LNCAP (cell line): ENCODE measurements around the gene MBTPS1.

Source experiments
- TF ChIP-seq, protein P1 (sequence below): fragments of 450-650 bp; IDR thresholded peaks from 2 replicates; pipeline ENCODE4 v1.5.1; 2017; ENCODE audit warnings: mild to moderate bottlenecking

MBTPS1 gene

DNA sequence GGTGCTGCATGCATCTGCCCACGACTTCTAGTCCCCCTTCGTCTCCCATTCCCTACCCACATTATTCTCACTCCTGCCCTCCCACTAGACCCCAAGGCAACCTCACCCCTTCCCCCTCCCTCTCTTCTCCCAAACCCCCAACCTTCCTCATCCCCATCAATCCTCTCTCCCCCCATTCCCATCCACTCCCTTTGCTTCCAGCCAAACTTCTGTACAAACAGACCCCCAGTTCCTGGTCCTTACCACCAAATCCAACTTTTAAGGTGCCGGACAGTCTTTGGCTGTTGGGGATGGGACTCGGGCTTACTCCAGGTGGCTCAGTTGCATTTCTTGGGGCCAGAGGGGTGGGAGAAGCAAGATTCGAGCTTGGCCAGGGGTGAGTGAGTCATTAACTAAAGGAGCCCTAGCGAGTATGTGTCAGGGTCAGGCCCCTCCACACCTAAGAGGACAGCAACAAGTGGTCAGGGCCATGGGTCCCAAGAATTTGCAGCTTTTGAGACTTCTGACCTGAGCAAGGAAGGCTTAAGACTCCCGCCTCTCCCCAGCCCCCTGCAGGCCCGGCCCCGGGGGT is 74.3 kb downstream of the MBTPS1 start, which contains the start of gene SLC38A8:
Gene SLC38A8, minus strand, starts transcription at position 488 of the 571 bp plus-strand sequence. CDS start 638 bp downstream, outside the sequence.
- TF ChIP-seq, protein P1, sequence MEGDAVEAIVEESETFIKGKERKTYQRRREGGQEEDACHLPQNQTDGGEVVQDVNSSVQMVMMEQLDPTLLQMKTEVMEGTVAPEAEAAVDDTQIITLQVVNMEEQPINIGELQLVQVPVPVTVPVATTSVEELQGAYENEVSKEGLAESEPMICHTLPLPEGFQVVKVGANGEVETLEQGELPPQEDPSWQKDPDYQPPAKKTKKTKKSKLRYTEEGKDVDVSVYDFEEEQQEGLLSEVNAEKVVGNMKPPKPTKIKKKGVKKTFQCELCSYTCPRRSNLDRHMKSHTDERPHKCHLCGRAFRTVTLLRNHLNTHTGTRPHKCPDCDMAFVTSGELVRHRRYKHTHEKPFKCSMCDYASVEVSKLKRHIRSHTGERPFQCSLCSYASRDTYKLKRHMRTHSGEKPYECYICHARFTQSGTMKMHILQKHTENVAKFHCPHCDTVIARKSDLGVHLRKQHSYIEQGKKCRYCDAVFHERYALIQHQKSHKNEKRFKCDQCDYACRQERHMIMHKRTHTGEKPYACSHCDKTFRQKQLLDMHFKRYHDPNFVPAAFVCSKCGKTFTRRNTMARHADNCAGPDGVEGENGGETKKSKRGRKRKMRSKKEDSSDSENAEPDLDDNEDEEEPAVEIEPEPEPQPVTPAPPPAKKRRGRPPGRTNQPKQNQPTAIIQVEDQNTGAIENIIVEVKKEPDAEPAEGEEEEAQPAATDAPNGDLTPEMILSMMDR: no peak

DNA sequence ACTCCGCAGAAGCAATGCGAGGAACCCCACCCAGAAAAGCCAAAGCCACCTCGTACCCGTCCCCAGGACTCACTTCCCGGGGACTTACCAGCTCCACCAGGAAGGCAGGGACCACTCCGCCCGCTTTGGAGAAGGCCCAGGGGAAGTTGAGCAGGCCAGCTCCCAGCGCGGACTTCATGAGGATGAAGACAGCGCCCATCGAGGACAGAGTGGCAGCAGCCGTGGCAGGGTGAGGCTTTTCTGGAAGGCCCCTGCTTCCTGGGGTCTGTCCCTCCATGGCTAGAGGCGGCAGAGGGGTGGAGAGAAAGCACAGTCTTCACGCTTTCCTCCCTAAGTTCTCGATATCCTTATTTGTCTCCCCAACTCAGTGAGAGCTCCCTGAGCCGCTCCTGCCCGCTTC is 74.9 kb downstream of the MBTPS1 start:
- TF ChIP-seq, protein P1: no peak

DNA sequence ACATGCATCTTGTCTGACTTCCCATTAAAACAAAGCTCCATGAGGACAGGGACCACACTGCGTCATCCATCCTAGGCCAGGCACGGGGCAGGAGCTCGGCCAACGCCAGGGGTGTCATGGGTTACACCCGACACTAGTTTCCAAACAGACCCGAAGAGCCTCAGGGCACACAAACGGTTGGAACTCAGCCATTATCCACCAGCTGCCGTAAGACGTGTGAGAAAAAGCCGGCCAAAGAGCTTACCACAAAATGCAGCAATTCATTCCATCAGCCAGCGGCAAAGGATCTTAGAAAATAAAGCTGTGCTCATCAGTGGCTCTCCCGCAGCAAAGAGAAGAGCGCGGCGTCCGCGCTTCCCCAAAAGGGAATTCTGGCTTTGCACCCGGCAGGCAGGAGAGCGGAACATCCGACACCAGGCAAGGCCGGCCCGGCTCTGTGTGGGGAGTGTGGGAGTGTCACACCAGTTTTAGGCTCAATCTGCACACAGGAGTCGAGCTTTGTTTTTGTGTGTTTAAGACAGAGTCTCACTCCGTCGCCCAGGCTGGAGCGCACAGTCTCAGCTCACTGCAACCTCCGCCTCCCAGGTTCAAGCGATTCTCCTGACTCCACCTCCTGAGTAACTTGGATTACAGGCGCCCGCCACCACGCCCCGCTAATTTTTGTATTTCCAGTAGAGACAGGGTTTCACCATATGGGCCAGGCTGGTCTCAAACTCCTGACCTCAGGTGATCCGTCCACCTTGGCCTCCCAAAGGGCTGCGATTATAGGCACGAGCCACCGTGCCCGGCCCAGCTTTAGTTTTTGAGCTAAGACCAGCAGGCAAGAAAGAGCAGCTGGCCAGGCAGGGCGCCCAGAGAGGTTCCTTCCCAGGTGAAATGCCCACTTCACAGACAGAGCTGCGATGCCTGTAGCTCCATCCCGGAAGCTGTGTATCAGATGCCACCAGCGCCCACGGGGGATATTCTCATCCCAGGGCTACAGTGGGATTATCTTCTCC is 75.6 kb downstream of the MBTPS1 start:
- TF ChIP-seq, protein P1: no peak

DNA sequence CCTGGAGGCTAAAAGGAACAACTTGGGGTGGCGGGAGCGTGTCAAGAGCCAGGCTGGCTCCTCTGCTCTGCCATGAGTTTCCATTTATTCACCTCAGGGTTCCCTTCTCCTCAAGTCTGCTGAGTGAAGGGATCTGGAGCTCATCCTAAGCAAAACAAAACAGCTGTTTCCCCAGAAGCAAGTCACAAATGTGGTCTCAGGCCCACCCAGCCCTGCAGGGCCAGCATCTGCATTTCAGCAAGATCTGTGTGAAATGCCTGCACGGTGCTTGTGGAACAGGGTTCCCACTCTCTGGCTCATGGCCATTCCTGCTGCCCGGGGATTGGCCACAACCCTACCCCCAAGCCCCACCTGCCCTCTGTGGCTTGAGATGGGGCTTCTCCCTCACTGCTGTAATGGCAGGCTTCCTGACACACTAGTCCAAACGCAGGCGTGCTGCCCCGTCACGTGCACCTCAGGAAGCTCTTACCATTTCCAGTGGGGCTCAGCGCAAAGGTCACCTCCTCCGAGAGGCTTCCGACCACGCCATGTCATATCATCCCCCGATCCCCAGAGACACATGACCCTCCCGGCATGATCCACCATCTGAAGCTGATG is 76.4 kb downstream of the MBTPS1 start:
- TF ChIP-seq, protein P1: no peak

DNA sequence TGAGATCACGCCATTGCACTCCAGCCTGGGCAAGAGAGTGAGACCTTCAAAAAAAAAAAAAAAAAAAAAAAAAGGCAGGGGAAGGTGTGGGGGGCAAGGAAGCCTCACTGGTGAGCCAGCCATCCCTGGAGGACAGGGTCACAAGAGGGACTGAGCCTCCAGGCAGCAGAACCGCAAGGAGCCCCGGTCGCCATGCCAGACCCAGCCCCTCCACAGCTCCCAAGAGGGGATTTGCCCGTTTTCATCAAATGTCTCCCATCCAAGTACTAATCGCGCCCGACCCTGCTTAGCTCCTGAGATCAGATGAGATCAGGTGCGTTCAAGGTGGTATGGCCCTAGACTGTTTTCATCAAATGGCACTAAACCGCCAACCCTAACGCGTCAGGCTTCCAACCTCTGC is 77.0 kb downstream of the MBTPS1 start:
- TF ChIP-seq, protein P1: no peak

DNA sequence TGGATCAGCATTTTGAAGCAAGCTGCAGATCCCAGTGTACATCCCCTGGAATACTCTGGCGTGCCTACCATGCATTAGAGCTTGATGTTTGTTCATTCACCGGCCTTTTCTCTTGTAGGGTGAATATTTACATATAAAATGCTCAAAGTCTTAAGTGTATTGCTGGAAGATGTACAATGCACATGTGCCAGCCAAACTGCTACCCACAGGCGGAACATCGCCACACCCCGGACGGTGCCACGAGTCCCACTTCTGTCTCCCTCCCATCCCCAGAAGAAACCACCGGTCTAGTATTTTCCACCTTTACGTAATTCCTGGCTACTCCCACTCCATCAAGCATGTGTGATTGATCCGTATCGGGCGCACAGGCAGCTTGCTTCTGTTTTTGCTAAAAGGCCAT is 78.3 kb downstream of the MBTPS1 start:
- TF ChIP-seq, protein P1: no peak

DNA sequence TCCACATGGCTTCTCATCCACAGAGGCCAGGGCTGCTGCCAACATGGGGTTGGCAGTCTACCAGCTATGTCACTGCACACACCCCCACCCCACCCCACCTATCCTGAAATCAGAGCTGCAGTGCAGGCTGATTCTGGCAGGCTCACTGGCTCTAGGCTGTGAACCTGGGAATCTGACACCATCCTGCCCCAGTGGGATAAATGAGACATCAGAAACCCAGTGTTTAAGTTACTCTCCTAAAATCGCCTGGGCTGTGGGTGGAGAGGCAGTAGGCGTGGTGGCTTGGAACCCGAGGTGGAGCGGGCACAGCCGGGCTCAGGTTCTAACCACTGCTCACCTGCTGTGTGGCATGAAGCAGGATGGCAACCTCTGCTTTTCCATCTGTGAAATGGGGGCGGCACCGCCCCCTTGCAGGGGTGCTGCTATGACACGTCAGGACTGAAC is 79.7 kb downstream of the MBTPS1 start:
- TF ChIP-seq, protein P1: no peak
